DMS79 treated with DMSO at 0.1 percent for 48 hours (cell line): ENCODE measurements around the gene TWF1.
A peak's percentile ranks its signal among the peaks of the same experiment; 100 is the strongest.
"Not testable (repeated sequence)": the region's sequence is repeated elsewhere in the genome, so short reads cannot be mapped to it uniquely, and the experiment has no call there.

Source experiments
- DNase-seq: peaks from one replicate; lab custom pipeline; 2025; lab: John Stamatoyannopoulos, UW

TWF1 gene

GRCh38 chr12:43805860-43806736 is at the start of gene TWF1:
Gene TWF1 (minus strand): TSS chr12:43806317. CDS start chr12:43806245, 72 bp downstream.
- DNase-seq = peak; percentile 60

GRCh38 chr12:43852744-43853143 is 46.6 kb upstream of the TWF1 start:
- no peak for DNase-seq

GRCh38 chr12:43848786-43849185 is 42.7 kb upstream of the TWF1 start:
- no peak for DNase-seq

- DNase-seq = no peak
Observed at GRCh38 chr12:43848226-43848507, 42.0 kb upstream of the TWF1 start.

DNA sequence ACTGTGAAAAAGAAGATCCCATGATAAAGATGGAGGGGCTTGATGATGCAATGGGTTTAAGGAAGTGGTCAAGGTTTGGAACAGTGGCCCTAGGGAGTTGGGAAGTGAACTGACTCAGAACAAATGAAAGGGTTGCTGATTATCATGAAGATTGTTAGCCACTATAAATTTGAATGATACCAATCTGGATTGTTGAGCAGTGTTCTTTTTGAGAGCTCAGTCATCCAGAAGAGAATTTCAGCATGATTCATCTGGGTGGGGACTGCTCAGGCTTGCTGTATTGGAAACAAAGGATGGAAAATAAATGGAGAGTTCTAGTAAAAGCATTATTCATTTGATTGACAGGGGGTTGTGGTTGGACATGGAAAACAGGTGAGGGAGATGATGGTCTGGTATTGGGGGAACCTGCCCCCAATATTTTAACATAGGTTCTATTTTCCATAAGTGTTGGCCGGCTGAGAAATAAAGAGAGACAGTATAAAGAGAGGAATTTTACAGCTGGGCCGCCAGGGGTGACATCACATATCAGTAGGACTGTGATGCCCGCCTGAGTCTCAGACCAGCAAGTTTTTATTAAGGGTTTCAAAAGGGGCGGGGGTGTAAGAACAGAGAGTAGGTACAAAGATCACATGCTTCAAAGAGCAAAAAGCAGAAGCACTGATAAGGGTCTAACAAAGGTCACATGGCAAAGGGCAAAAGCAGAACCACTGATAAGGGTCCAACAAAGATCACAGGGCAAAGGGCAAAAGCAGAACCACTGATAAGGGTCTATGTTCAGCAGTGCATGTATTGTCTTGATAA is 41.5 kb upstream of the TWF1 start:
- DNase-seq = not testable (repeated sequence)

DNA sequence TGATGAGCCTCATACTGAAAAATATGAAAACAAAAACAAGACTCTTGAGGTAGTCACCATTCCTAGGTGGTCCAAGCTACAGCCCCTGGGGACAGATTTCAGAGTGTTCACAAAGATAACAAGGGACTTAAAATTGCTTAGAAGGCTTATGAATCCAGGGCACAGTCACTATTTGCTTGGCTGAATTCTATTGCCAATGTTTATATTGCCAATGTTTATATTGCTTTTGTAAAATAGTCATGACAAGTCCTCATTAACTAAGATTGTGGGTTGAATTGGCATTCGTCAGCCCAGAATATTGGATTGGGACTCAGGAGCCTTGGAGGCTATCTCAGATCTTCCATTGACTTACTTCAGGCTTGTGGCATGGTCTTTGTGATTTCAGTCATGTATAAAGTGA is 36.1 kb upstream of the TWF1 start:
- DNase-seq = no peak

DNA sequence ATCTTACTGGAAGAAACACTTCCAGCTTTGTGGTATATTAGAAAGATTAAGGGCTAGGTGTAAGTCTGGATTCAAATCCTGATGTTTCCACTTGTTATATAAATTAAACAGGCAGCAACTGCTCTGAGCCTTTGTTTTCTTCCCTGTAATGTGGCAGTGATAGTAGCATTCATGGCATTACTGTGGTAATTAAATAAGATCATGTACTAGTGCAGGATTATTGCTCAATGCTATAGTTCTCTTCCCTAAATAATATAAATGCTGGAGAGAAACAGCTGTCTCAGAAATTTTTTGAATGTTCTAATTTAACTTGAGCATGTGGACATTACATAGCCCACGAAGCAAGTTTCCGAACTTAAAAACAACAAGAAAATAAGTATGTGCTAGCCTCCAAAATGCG is 35.1 kb upstream of the TWF1 start:
- no peak for DNase-seq

DNA sequence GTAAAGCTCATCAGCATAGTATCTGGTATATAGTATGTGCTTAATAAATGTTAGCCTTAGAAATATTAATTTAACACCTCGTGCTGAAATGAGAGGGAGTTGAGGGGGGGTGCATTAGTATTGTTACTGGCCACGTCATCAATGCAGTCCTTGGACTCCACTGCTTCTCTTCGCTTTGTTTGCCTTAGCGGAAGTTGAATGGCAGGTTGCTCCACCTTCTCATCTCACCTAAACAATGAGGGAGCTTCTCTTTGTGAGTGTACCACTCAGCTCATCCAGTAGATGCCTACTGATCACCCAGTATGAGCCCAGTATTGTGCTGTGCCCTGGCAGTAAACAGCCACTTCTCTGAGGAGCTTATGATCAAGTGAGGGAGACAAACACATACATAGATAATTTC is 34.2 kb upstream of the TWF1 start:
- no peak for DNase-seq

DNA sequence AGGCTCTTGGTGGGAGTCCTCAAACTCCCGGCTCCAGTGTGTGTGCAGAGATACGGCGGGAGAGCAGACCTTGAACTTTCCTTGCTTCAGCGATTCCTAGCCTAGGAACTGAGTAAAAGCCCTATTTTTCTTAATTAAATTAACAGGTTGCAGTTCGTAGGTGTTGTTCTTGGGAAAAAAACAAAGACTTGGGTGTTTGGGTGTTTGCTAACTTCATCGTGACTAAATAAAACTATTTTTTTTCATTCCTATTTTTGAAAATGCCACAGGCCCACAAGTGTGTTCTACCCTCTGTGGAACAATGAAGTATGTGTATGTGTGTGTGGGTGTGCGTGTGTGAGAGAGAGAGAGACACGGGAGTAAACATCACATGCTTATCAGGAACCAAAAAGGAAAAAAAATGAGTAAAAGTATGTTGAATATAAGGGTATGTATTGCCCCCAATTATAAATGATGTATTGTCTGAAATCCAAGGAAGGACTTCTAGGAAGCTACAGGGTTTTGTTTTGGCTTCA is 30.4 kb upstream of the TWF1 start:
- DNase-seq = no peak

- DNase-seq = peak; percentile 14
Observed at GRCh38 chr12:43835656-43836474, 29.7 kb upstream of the TWF1 start, which contains the start of gene TMEM117. Gene TMEM117 (plus strand): TSS chr12:43836081.

DNA sequence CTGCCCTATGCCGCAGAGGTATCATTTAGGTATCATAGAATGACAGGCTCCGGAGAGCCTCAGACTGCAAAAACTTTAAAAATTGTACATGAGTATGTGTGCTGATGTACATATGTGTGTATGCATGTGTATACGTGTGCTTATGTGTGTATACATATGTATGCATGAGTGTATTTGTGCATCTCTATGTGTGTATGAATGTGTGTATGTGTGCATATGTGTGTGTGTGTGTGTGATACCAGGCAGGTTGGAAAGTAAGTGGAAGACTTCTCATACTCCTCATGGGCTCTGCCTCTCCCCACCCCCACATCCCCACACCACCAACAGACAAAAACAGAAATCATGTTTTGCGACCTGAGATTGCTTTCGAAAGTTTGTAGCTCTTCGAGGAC is 29.1 kb upstream of the TWF1 start:
- DNase-seq = no peak

DNA sequence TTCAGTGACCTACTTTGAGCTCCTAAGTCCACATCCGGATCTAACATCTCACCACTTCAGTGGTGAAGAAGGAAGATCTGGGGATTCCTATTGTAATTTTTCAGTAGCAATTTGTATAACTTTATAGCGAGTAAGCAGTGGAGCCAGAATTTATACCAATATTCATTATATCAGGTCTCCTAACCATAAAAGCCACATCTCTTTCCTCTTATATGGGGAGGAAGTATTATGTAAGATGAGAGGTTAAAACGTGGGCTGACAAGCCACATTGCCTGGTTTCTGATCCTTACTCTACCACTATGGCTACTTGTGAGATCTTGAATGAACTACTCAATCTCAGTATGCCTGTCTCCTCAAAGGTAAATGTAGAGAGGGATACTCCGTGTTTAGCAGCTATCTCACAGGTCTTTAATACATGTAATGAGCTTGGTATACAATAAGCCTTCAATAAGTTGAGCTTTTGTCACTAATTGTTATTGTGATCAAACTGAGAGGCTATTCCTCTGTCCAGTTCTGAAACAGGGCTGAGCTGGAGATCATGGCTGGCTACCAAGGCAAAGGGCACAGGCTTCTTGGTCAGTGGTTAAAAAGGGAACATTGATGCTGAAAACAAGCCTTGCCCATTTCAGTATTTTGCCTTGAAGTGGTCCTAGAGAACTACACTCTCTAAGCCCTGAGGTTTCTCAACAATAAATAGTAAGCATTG is 26.5 kb upstream of the TWF1 start:
- DNase-seq = no peak

GRCh38 chr12:43827093-43827492 is 21.0 kb upstream of the TWF1 start:
- no peak for DNase-seq

- DNase-seq = no peak
Observed at GRCh38 chr12:43826681-43827080, 20.6 kb upstream of the TWF1 start.

DNA sequence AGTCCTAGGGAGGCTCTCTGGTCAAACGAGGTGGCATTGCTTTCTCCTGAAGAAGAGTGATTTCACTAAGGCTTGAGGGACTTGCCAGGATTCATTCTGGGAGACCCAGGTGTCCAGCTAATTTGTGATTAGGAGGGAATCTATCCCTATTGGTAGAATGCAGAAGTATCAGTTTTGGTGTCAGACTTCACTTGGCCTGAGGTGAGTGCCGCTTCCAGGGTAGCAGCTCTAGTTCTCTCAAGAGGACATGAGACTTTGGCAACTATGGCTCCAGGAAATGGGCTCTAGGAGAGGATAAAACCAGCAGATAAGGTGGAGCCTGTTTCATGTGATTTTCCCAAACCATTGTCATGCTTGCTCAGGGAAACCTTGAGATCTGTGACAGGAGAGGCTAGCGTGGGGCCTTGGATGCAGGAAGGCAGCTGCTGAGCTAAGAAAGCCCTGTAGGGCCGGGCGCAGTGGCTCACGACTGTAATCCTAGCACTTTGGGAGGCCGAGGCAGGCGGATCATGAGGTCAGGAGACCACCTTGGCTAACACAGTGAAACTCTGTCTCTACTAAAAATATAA is 18.2 kb upstream of the TWF1 start:
- DNase-seq = no peak

DNA sequence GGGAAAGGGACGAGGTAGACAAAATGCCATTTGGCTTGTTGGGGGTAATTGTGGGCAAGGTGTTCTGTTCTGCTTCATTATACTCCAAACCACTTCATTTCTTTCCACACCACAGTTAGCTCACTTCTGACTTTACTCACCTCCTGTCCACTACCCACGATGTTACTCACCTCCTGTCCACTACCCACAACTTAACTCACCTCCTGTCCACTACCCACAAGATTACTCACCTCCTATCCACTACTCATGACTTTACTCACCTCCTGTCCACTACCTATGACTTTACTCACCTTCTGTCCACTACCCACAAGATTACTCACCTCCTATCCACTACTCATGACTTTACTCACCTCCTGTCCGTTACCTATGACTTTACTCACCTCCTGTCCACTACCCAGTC is 10.1 kb upstream of the TWF1 start:
- DNase-seq = no peak

DNA sequence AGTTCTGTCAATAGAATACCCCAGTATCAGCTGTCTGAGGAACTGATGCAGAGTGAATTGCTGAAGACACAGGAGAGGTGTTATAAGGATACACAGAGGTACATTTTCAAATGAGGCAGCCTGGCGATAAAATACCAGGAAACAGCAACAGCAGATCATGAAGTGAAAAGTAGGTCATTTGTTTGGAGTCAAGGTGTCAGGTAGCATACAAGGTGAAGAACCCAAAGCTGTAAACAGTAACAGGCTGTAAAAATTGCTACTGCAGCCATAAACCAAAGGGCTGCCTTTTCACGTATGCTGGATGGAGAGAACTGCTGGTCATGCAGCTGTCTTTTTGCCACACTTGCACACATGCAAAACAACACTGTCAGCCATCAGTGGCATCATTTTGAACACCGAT is 9.3 kb upstream of the TWF1 start:
- DNase-seq = no peak

DNA sequence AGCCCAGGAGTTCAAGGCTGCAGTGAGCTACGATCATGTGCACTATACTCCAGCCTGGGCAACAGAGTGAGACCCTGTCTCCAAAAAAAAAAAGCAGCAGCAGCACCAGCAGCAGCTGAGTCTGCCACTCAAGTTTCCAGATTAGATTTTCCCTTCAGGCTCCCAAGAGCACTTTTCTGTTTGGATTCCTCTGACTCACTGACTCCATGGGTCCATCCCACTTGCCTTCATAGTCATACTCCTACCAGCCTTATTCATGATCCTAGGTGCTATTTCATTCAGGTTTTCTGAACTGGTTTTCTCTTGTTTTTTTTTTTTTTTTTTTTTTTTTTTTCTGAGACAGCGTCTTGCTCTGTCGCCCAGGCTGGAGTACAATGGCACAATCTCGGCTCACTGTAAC is 6.8 kb upstream of the TWF1 start:
- DNase-seq = no peak

- no peak for DNase-seq
Observed at GRCh38 chr12:43812057-43812456, 5.9 kb upstream of the TWF1 start.

DNA sequence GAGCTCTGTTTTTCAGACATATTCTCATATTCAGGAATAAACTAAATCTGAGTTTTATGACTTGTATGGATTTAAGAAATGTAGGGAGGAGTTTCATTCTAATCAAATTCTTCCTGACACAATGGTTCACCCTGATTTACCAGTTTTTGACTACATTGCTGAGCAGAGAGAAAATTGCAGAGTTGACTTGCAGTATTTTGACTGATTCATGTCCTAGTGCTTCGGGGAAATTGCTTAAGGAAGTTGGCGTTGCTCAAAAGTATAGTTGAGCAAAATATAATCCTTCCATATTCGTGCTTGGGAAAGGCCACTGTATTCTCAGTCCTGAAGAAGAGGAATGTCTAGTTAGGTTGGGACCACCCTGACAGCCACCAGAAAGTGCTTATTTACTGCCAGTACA is 1.3 kb upstream of the TWF1 start:
- DNase-seq = no peak

- no peak for DNase-seq
Observed at GRCh38 chr12:43806737-43807072, 588 bp upstream of the TWF1 start.
